Chondrocyte (in vitro differentiated cells): Measurements from ENCODE around the gene S100A12. TPM values are rescaled to one million over a fixed set of nuclear protein-coding genes. Genes with fewer than 3 reads are reported as not detected.

Experiments used
- DNase-seq: peaks from one replicate; pipeline ENCODE4 v3.0.0; 2021; ENCODE audit warnings: mixed read lengths, low spot score
- H3K27ac Mint-ChIP-seq: one replicate; pipeline ENCODE4 v1.8.0; 2021; ENCODE audit warnings: mild to moderate bottlenecking, moderate library complexity, mixed read lengths; ENCODE audit not compliant: unreplicated experiment
- H3K27me3 Mint-ChIP-seq: 2 replicates; pipeline ENCODE4 v1.8.0; 2021; ENCODE audit warnings: low read depth, mixed read lengths
- H3K36me3 Mint-ChIP-seq: 2 replicates; pipeline ENCODE4 v1.8.0; 2021; ENCODE audit warnings: low read depth, mixed read lengths
- H3K4me1 Mint-ChIP-seq: 2 replicates; pipeline ENCODE4 v1.8.0; 2021; ENCODE audit warnings: low read depth, mild to moderate bottlenecking, mixed read lengths
- H3K4me3 Mint-ChIP-seq: one replicate; pipeline ENCODE4 v1.8.0; 2021; ENCODE audit warnings: mild to moderate bottlenecking, moderate library complexity, mixed read lengths; ENCODE audit not compliant: unreplicated experiment
- H3K9me3 Mint-ChIP-seq: 2 replicates; pipeline ENCODE4 v1.8.0; 2021; ENCODE audit warnings: low read depth, mixed read lengths
- total RNA-seq: library from RNA; stranded (reverse); gene quantifications from 3 replicates; pipeline ENCODE4 v1.2.1, GENCODE V29; 2021
- TF ChIP-seq, protein P1 (sequence below): fragments of 200-600 bp; sonication (generic); IDR thresholded peaks from 2 replicates; pipeline ENCODE4 v1.5.0; 2021; ENCODE audit warnings: antibody characterized with exemption, mild to moderate bottlenecking, moderate library complexity

Gene S100A12
- total RNA-seq, 1 donor from 2014 or later: not detected

DNA sequence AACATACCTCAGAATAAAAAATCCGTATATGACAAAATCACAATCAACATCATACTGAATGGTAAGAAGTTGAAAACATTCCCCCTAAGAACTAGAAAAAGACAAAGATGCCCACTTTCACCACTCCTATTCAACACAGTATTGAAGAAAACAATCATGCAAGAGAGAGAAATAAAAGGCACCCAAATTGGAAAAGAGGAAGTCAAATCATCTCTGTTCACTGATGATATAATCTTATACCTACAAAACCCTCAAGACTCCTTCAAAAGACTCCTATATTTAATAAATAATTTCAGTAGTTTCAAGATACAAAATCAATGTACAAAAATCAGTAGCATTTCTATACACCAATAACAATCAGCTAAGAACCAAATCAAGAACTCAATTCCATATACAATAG, 41.5 kb downstream of the S100A12 start:
- no peak for DNase-seq
- Mint-ChIP-seq H3K4me3 (no peak overlapping the region), H3K9me3 (peaks cover 22% of the 10 kb centered on the region), H3K4me1 (no peaks in the 10 kb centered on the region), H3K36me3 (no peaks in the 10 kb centered on the region), H3K27me3 (peaks cover 10% of the 10 kb centered on the region), H3K27ac (no peak overlapping the region)
- TF ChIP-seq, protein P1, sequence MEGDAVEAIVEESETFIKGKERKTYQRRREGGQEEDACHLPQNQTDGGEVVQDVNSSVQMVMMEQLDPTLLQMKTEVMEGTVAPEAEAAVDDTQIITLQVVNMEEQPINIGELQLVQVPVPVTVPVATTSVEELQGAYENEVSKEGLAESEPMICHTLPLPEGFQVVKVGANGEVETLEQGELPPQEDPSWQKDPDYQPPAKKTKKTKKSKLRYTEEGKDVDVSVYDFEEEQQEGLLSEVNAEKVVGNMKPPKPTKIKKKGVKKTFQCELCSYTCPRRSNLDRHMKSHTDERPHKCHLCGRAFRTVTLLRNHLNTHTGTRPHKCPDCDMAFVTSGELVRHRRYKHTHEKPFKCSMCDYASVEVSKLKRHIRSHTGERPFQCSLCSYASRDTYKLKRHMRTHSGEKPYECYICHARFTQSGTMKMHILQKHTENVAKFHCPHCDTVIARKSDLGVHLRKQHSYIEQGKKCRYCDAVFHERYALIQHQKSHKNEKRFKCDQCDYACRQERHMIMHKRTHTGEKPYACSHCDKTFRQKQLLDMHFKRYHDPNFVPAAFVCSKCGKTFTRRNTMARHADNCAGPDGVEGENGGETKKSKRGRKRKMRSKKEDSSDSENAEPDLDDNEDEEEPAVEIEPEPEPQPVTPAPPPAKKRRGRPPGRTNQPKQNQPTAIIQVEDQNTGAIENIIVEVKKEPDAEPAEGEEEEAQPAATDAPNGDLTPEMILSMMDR: no peak

DNA sequence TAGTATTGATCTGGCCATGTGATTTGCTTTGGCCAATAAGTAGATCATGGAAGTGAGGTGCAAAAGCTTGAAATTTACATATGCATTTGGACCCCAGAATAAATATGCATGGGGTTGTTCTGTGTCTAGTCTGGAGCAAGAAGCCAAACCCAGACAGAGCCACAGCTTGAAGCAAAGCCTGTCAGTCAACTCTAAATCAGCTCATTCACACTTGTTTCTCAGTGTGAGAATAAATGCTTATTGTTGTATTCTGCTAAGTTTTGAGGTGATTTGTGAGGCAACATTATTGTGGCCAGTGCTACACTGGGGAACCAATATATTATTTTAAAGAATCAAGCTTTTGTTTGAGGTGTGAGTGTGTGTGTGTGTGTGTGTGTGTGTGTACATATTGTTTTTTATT, 50.5 kb downstream of the S100A12 start:
- TF ChIP-seq, protein P1: no peak
- peaks cover 35% of the 10 kb centered on the region for H3K9me3 Mint-ChIP-seq
- H3K27ac Mint-ChIP-seq: no peak overlapping the region
- H3K36me3 Mint-ChIP-seq: no peaks in the 10 kb centered on the region
- no peak for DNase-seq
- no peaks in the 10 kb centered on the region for H3K4me1 Mint-ChIP-seq
- H3K4me3 Mint-ChIP-seq: no peak overlapping the region
- no peaks in the 10 kb centered on the region for H3K27me3 Mint-ChIP-seq

Other genes starting within 250 kb of the S100A12 start
- gene SPRR2G, start 224.7 kb downstream of the S100A12 start, total RNA-seq: not detected in 3 replicates
- not detected in 3 replicates for gene LELP1, start 172.2 kb downstream of the S100A12 start, total RNA-seq
- not detected in 3 replicates for gene PRR9, start 158.0 kb downstream of the S100A12 start, total RNA-seq
- not detected in 3 replicates for gene LORICRIN, start 115.9 kb downstream of the S100A12 start, total RNA-seq
- gene PGLYRP3, start 62.7 kb downstream of the S100A12 start, total RNA-seq: not detected in 3 replicates
- gene PGLYRP4, start 26.8 kb downstream of the S100A12 start, total RNA-seq: not detected in 3 replicates
- not detected in 3 replicates for gene S100A9, start 17.8 kb downstream of the S100A12 start, total RNA-seq
- gene S100A8, start 15.5 kb upstream of the S100A12 start, total RNA-seq: not detected in 3 replicates
- gene S100A7A, start 40.9 kb upstream of the S100A12 start, total RNA-seq: not detected in 3 replicates
- gene S100A7, start 85.0 kb upstream of the S100A12 start, total RNA-seq: not detected in 3 replicates
- 1.4 to 12.1 TPM (median 10.9 TPM) in 3 replicates for gene S100A6, start 160.4 kb upstream of the S100A12 start, total RNA-seq
- 0.47 to 0.94 TPM in 2 of 3 replicates, not detected in the other for gene S100A5, start 165.3 kb upstream of the S100A12 start, total RNA-seq
- gene S100A4, start 170.2 kb upstream of the S100A12 start, total RNA-seq: 331 to 404 TPM (median 388 TPM) in 3 replicates
- gene S100A3, start 173.6 kb upstream of the S100A12 start, total RNA-seq: 6.5 to 10.8 TPM (median 8.7 TPM) in 3 replicates
- gene S100A2, start 190.2 kb upstream of the S100A12 start, total RNA-seq: 15.4 to 22.2 TPM (median 18.9 TPM) in 3 replicates
- 111 to 122 TPM (median 115 TPM) in 3 replicates for gene S100A16, start 237.5 kb upstream of the S100A12 start, total RNA-seq
- not detected in 3 replicates for gene S100A14, start 240.7 kb upstream of the S100A12 start, total RNA-seq